Stromal cell of bone marrow (primary cell): Measurements from ENCODE around the gene SLC19A2.

Source experiments
- DNase-seq: peaks from one replicate; pipeline ENCODE4 v3.0.0-alpha.2; 2012; ENCODE audit warnings: low read depth

SLC19A2 gene

GRCh38 chr1:169475806-169476387, 9.8 kb downstream of the SLC19A2 start:
- DNase-seq: no peak

GRCh38 chr1:169474302-169474995, 11.3 kb downstream of the SLC19A2 start:
- no peak for DNase-seq

DNA sequence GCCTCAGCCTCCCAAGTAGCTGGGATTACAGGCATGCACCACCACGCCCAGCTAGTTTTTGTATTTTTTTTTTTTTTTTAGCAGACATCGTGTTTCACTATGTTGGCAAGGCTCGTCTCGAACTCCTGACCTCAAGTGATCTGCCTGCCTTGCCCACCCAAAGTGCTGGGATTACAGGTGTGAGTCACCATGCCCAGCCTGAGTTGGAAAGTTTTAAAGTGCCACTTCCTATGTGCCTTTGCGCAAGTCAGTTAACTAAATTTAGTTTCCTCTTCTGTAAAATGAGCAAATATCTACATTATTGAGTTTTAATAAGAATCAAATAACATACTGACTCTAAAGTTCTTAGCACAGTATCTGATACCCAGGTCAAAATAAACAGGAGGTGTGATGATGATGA, 12.4 kb downstream of the SLC19A2 start:
- DNase-seq: no peak

GRCh38 chr1:169472738-169473137, 13.0 kb downstream of the SLC19A2 start:
- no peak for DNase-seq

- DNase-seq: no peak
Observed at GRCh38 chr1:169468982-169469381, 16.8 kb downstream of the SLC19A2 start.

GRCh38 chr1:169466259-169467230, 19.2 kb downstream of the SLC19A2 start:
- DNase-seq: no peak

GRCh38 chr1:169465281-169465680, 20.5 kb downstream of the SLC19A2 start:
- no peak for DNase-seq

DNA sequence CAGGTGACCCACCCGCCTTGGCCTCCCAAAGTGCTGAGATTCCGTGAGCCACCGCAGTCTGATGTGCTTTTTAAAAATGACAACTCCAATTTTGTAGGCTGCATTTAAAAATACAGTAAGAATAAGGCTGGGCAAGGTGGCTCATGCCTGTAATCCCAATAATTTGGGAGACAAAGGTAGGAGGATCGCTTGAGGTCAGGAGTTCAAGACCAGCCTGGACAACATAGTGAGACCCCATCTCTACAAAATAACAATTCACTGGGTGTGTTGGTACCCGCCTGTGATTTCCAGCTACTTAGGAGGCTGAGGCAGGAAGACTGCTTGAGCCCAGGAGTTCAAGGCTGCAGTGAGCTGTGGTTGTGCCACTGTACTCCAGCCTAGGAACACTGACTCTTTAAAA, 23.4 kb downstream of the SLC19A2 start:
- no peak for DNase-seq

GRCh38 chr1:169461390-169462000, 24.2 kb downstream of the SLC19A2 start:
- DNase-seq: no peak

GRCh38 chr1:169460191-169460833, 25.4 kb downstream of the SLC19A2 start:
- DNase-seq: peak; percentile 9

DNA sequence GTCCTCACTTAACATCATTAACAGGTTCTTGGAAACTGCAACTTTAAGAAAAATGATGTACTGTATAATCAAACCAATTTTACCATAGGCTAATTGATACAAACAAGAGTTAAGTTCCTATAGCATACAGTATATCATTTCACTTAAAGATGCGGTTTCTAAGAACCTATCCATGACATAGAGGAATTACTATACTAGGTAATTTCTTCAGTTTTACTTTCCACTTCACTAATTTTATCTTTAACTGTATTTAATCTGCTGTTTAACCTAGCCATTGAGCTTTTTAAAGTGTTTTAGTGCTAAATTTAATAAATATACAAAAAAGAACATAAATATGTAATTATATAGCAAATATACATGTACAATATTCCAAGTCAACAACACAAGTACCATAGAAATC, 28.3 kb downstream of the SLC19A2 start:
- no peak for DNase-seq

GRCh38 chr1:169456029-169456428, 29.7 kb downstream of the SLC19A2 start:
- no peak for DNase-seq

DNA sequence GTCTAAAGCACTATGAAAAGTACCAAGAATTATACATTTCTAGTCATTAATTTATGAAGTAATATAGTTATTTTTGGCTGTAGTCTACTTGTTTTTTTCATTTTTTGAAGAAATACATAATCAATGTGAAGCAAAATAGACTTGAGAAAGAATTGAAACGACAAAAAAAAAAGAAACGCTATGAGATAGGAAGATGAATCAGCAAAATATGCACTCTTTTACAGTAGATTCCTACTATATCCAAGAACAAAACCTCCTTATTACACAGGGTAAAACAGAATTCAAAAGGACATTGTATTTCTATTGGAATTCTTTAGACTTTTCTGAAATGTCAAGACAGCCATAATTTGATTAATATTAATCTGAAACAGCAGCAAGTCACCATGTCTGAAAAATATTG, 32.8 kb downstream of the SLC19A2 start:
- DNase-seq: no peak

GRCh38 chr1:169451218-169451824, 34.4 kb downstream of the SLC19A2 start:
- no peak for DNase-seq

- no peak for DNase-seq
Observed at GRCh38 chr1:169443923-169444322, 41.8 kb downstream of the SLC19A2 start.

DNA sequence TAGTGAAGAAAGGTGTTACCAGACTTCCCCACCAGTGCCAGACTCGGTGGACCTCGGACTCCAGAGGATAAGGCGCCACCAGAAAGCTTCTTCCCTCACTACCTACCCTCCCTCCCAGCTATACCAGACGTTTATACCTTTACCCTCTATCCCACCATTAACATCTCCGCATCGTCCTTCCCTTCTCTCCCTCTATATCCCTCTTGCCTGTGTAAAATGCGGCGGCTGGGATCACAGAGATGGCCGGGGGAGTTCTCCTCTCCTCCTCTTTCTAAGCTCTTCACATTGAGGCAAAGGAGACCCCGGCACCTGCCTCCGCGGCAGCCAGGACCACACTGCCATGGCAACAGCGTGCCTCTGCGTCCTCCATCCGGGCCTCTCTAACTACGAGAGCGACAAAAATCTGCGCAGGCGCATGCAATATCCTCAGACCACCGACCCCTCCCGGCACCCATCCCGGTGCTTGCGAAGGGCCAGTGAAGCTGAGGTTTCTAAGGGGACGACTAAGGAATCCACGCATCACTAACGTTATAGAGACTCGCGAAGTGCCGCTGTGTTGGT, 58.6 kb downstream of the SLC19A2 start, which contains the start of gene CCDC181:
Gene CCDC181, minus strand, starts transcription at position 394 of the 561 bp plus-strand sequence. CDS start 2,547 bp downstream, outside the sequence.
- DNase-seq: peak; percentile 5

DNA sequence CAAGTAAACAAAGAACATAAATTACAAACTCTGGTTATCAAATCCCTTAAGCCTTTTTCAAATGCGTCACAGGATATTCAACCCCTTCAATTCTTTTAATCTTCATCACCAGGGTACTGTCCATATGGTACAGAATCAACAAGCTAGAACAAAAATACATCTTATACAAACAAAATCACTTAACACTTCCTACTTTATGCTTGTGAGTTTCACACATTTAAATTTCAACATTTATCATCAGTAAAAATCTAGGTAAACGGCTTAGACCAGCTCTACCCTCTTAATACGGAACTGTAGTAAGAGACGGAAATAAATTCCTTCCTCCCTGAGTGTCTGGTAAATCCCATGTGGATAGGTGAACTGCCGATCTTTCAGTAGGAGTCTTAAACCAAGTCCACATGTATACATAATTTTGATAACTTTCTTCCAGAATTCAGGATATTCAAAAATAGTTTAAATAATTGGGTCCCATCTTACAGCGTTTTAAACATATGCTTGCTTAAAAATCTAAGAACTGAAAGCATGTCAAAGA, 59.5 kb downstream of the SLC19A2 start:
- DNase-seq: no peak

DNA sequence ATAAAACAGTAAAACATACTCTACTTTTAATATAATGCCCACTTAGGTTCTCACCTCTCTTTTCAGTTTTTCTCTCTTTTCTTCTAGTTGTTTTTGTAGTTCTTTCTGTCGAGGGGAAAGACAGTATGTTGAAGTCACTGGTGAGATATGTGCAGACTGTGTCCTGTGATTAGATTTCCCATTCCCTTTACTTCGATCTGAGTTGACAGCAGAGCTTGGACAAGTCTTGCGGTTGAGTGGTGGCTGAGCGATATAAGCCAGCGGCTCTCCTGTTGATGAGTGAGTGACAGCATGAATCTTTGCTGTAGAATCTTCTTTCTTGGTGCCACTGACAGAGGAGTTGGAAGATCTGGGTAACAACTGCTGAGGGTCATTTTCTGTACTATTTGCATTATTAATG, 64.4 kb downstream of the SLC19A2 start:
- DNase-seq: no peak

DNA sequence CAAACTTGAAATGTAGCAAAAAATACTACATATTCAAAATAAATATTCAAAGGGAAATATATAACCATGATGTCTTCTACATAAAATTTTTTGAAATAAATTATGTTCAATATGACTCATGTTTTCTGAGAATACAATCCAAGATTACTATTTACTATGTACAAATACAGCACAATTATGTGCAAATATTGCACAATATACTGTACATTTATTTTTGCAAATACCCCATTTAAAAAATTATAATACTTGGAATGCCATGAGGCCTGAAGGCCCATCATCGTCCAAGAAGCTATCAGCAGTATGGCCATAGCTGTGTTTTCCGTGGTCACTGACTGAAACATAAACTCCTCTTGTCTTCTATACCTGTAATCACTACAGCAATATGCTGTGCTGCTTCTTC, 70.8 kb downstream of the SLC19A2 start:
- DNase-seq: no peak
